ENCODE data around the gene ITGB3. TPM values are rescaled to one million over a fixed set of nuclear protein-coding genes. Genes with fewer than 3 reads are reported as not detected.

The ITGB3 gene
- total RNA-seq, 2 experiments from 2014 or later = 0.21 to 0.93 TPM

- Mint-ChIP-seq H3K27me3 (peaks cover 6% of the 10 kb centered on the region), H3K4me1 (peaks cover 18% of the 10 kb centered on the region), H3K4me3 (no peak overlapping the region), H3K36me3 (peaks cover 4% of the 10 kb centered on the region), H3K27ac (no peak overlapping the region), H3K9me3 (ENCODE audit: low read depth) (peaks cover 6% of the 10 kb centered on the region)
- CTCF ChIA-PET = interaction anchor here (1.2 to 2.1 kb wide), 2 partner anchors 10 to 76 kb away, joined by 4 to 8 read pairs; no protein-coding TSS in a partner anchor
- ATAC-seq (no peak), DNase-seq (no peak)
Measured at GRCh38 chr17:47305302-47305923, 51.8 kb downstream of the ITGB3 start.

GRCh38 chr17:47310186-47310733, 56.6 kb downstream of the ITGB3 start:
- no peak for DNase-seq
- H3K4me3 Mint-ChIP-seq = no peak overlapping the region
- no peaks in the 10 kb centered on the region for H3K9me3 Mint-ChIP-seq (ENCODE audit: low read depth)
- no peak overlapping the region for H3K27ac Mint-ChIP-seq
- peaks cover 6% of the 10 kb centered on the region for H3K4me1 Mint-ChIP-seq
- CTCF ChIA-PET = no interaction called here
- H3K27me3 Mint-ChIP-seq = peaks cover 10% of the 10 kb centered on the region
- H3K36me3 Mint-ChIP-seq = no peaks in the 10 kb centered on the region
- no peak for ATAC-seq

GRCh38 chr17:47311420-47311819, 57.8 kb downstream of the ITGB3 start:
- H3K9me3 Mint-ChIP-seq (ENCODE audit: low read depth) = no peaks in the 10 kb centered on the region
- no peak for DNase-seq
- peaks cover 14% of the 10 kb centered on the region for H3K27me3 Mint-ChIP-seq
- no peak for ATAC-seq
- CTCF ChIA-PET = interaction anchor here (1.1 to 6.4 kb wide), 3 partner anchors 11 to 127 kb away, joined by 4 to 57 read pairs (median 4); no protein-coding TSS in a partner anchor
- H3K4me1 Mint-ChIP-seq = no peaks in the 10 kb centered on the region
- H3K4me3 Mint-ChIP-seq = no peak overlapping the region
- H3K36me3 Mint-ChIP-seq = no peaks in the 10 kb centered on the region
- H3K27ac Mint-ChIP-seq = no peak overlapping the region

- peak; percentile 68 for ATAC-seq
Measured at GRCh38 chr17:47315451-47316266, 62.0 kb downstream of the ITGB3 start.

GRCh38 chr17:47316311-47316710, 62.7 kb downstream of the ITGB3 start:
- Mint-ChIP-seq H3K4me3 (no peak overlapping the region), H3K27me3 (peaks cover 23% of the 10 kb centered on the region), H3K4me1 (no peaks in the 10 kb centered on the region), H3K9me3 (ENCODE audit: low read depth) (peaks cover 5% of the 10 kb centered on the region), H3K36me3 (no peaks in the 10 kb centered on the region), H3K27ac (no peak overlapping the region)
- CTCF ChIA-PET = interaction anchor here (0.9 to 6.4 kb wide), 10 partner anchors 8 to 374 kb away, joined by 3 to 57 read pairs (median 4); partner anchors contain the start of gene EFCAB13
- ATAC-seq = no peak
- no peak for DNase-seq

More at GRCh38 chr17:47315451-47316266, 62.0 kb downstream of the ITGB3 start:
- CTCF ChIA-PET = interaction anchor here (0.6 to 6.4 kb wide), 23 partner anchors 9 to 373 kb away, joined by 3 to 57 read pairs (median 3); partner anchors contain the start of genes EFCAB13 and ITGB3
- no peaks in the 10 kb centered on the region for H3K9me3 Mint-ChIP-seq (ENCODE audit: low read depth)
- no peaks in the 10 kb centered on the region for H3K4me1 Mint-ChIP-seq
- no peaks in the 10 kb centered on the region for H3K36me3 Mint-ChIP-seq
- H3K27ac Mint-ChIP-seq = no peak overlapping the region
- no peak overlapping the region for H3K4me3 Mint-ChIP-seq
- DNase-seq = peak; percentile 56
- peaks cover 16% of the 10 kb centered on the region for H3K27me3 Mint-ChIP-seq

- DNase-seq (no peak), ATAC-seq (no peak)
- Mint-ChIP-seq H3K4me3 (no peak overlapping the region), H3K36me3 (no peaks in the 10 kb centered on the region), H3K27me3 (peaks cover 27% of the 10 kb centered on the region), H3K4me1 (no peaks in the 10 kb centered on the region), H3K9me3 (ENCODE audit: low read depth) (peaks cover 5% of the 10 kb centered on the region), H3K27ac (no peak overlapping the region)
- CTCF ChIA-PET = interaction anchor here (6.4 kb wide), 1 partner anchor 87 kb away, joined by 57 read pairs; no protein-coding TSS in a partner anchor
Measured at GRCh38 chr17:47317119-47317518, 63.5 kb downstream of the ITGB3 start.

GRCh38 chr17:47318197-47318918, 64.7 kb downstream of the ITGB3 start:
- H3K36me3 Mint-ChIP-seq = no peaks in the 10 kb centered on the region
- H3K4me1 Mint-ChIP-seq = peaks cover 5% of the 10 kb centered on the region
- DNase-seq (no peak), ATAC-seq (no peak)
- CTCF ChIA-PET = no interaction called here
- no peak overlapping the region for H3K4me3 Mint-ChIP-seq
- H3K9me3 Mint-ChIP-seq (ENCODE audit: low read depth) = peaks cover 5% of the 10 kb centered on the region
- no peak overlapping the region for H3K27ac Mint-ChIP-seq
- peaks cover 30% of the 10 kb centered on the region for H3K27me3 Mint-ChIP-seq

GRCh38 chr17:47320879-47321502, 67.4 kb downstream of the ITGB3 start:
- no peak for ATAC-seq
- Mint-ChIP-seq H3K4me1 (peaks cover 15% of the 10 kb centered on the region), H3K27me3 (peaks cover 29% of the 10 kb centered on the region), H3K36me3 (no peaks in the 10 kb centered on the region), H3K9me3 (ENCODE audit: low read depth) (peaks cover 5% of the 10 kb centered on the region), H3K4me3 (no peak overlapping the region), H3K27ac (no peak overlapping the region)
- CTCF ChIA-PET = no interaction called here
- DNase-seq = no peak

GRCh38 chr17:47323382-47324223, 70.0 kb downstream of the ITGB3 start, which contains the start of gene EFCAB13:
TSS of gene EFCAB13 (plus strand) at chr17:47323955. CDS start at chr17:47328354, 4,399 bp downstream.
- ATAC-seq = peak; percentile 91
- peak within 1 kb of the TSS; percentile 98 for H3K4me3 Mint-ChIP-seq

GRCh38 chr17:47324224-47325020, 70.8 kb downstream of the ITGB3 start:
- Mint-ChIP-seq H3K9me3 (ENCODE audit: low read depth) (peaks cover 5% of the 10 kb centered on the region), H3K27me3 (peaks cover 21% of the 10 kb centered on the region), H3K4me3 (peak overlapping the region; percentile 98), H3K36me3 (no peaks in the 10 kb centered on the region), H3K27ac (peak overlapping the region; percentile 94), H3K4me1 (peaks cover 15% of the 10 kb centered on the region)
- CTCF ChIA-PET = interaction anchor here (0.8 to 3.7 kb wide), 7 partner anchors 9 to 1630 kb away, joined by 3 to 14 read pairs (median 3); no protein-coding TSS in a partner anchor
- DNase-seq = peak; percentile 82
- ATAC-seq = peak; percentile 73

More at GRCh38 chr17:47323382-47324223, 70.0 kb downstream of the ITGB3 start, which contains the start of gene EFCAB13:
- Mint-ChIP-seq H3K36me3 (no peaks in the 10 kb centered on the region), H3K9me3 (ENCODE audit: low read depth) (peaks cover 5% of the 10 kb centered on the region), H3K4me1 (peaks cover 15% of the 10 kb centered on the region), H3K27me3 (peaks cover 23% of the 10 kb centered on the region), H3K27ac (peak within 1 kb of the TSS; percentile 94)
- CTCF ChIA-PET = interaction anchor here (0.8 to 3.7 kb wide), 7 partner anchors 8 to 1631 kb away, joined by 3 to 14 read pairs (median 3); no protein-coding TSS in a partner anchor
- DNase-seq = peak; percentile 87

GRCh38 chr17:47325176-47325575, 71.5 kb downstream of the ITGB3 start:
- peaks cover 1% of the 10 kb centered on the region for H3K36me3 Mint-ChIP-seq
- H3K27me3 Mint-ChIP-seq = peaks cover 20% of the 10 kb centered on the region
- CTCF ChIA-PET = interaction anchor here (0.8 to 3.7 kb wide), 4 partner anchors 10 to 290 kb away, joined by 3 to 14 read pairs (median 6); no protein-coding TSS in a partner anchor
- H3K9me3 Mint-ChIP-seq (ENCODE audit: low read depth) = peaks cover 5% of the 10 kb centered on the region
- peak overlapping the region; percentile 41 for H3K27ac Mint-ChIP-seq
- no peak for DNase-seq
- peak overlapping the region; percentile 98 for H3K4me3 Mint-ChIP-seq
- H3K4me1 Mint-ChIP-seq = peaks cover 15% of the 10 kb centered on the region
- no peak for ATAC-seq
